CD4-positive, alpha-beta T cell (primary cell): ENCODE results near the gene CEP295NL. TPM values are rescaled to one million over a fixed set of nuclear protein-coding genes. Genes with fewer than 3 reads are reported as not detected.
"Not testable (repeated sequence)": the region's sequence is repeated elsewhere in the genome, so short reads cannot be mapped to it uniquely, and the experiment has no call there.

ENCODE experiments used
- ATAC-seq: fragments of 200-7000 bp; cut with Tn5 transposase; one replicate; pipeline ENCODE4 v1.10.0; 2022; ENCODE audit warnings: mild to moderate bottlenecking; ENCODE audit not compliant: poor library complexity
- CTCF ChIA-PET: fragments of 350-600 bp; sonication (Branson Sonifier 250); formaldehyde crosslinking; loops from one replicate; lab custom pipeline; 2021; ENCODE audit warnings: antibody characterized with exemption, inconsistent platforms; lab: Charles Lee
- POLR2A ChIA-PET: fragments of 350-600 bp; sonication (Branson Sonifier 250); formaldehyde crosslinking; loops from one replicate; lab custom pipeline; 2021; ENCODE audit warnings: antibody characterized with exemption, inconsistent platforms; lab: Charles Lee
- DNase-seq, 14 experiments: peaks; one replicate each; pipeline ENCODE4 v3.0.0-alpha.2; 2013 to 2020; ENCODE audit warnings: mixed read lengths in 2 of 14
- H3K27ac ChIP-seq, 2 donors: one replicate each; pipeline versions ENCODE4 v1.5.1 to v1.7.0; 2013; ENCODE audit warnings: low read length in 2 of 2, low read depth in 1 of 2, mild to moderate bottlenecking in 1 of 2
- H3K27me3 ChIP-seq, 2 experiments: 1 replicate in 1 of 2; 2 replicates in 1 of 2; pipeline versions ENCODE4 v1.6.1 to v1.7.0; 2013; ENCODE audit warnings: low read length in 2 of 2, control low read depth in 1 of 2, mild to moderate bottlenecking in 1 of 2, moderate library complexity in 1 of 2; ENCODE audit not compliant: insufficient read depth in 2 of 2, control insufficient read depth in 1 of 2
- H3K36me3 ChIP-seq: one replicate; pipeline ENCODE4 v1.6.1; 2013; ENCODE audit warnings: low read length, control low read depth; ENCODE audit not compliant: insufficient read depth
- H3K4me1 ChIP-seq: one replicate; pipeline ENCODE4 v1.6.1; 2013; ENCODE audit warnings: low read length, control low read depth; ENCODE audit not compliant: insufficient read depth
- H3K4me3 ChIP-seq: one replicate; pipeline ENCODE4 v1.5.1; 2013; ENCODE audit warnings: mild to moderate bottlenecking, low read length, moderate library complexity
- H3K9me3 ChIP-seq, 2 experiments: 1 replicate in 1 of 2; 2 replicates in 1 of 2; pipeline versions ENCODE4 v1.6.1 to v1.7.0; 2013; ENCODE audit warnings: low read length in 2 of 2, mild to moderate bottlenecking in 2 of 2, control low read depth in 1 of 2, moderate library complexity in 1 of 2; ENCODE audit not compliant: control insufficient read depth in 1 of 2, insufficient read depth in 1 of 2
- H3K27ac Mint-ChIP-seq: one replicate; pipeline ENCODE4 v1.8.0; 2020; ENCODE audit warnings: mixed read lengths
- H3K27me3 Mint-ChIP-seq: one replicate; pipeline ENCODE4 v1.8.0; 2021; ENCODE audit warnings: mixed read lengths
- H3K36me3 Mint-ChIP-seq: one replicate; pipeline ENCODE4 v1.8.0; 2021; ENCODE audit warnings: low read depth, mixed read lengths
- H3K4me1 Mint-ChIP-seq: one replicate; pipeline ENCODE4 v1.8.0; 2021; ENCODE audit warnings: low read depth, mixed read lengths
- H3K4me3 Mint-ChIP-seq: one replicate; pipeline ENCODE4 v1.8.0; 2020; ENCODE audit warnings: mild to moderate bottlenecking, mixed read lengths
- H3K9me3 Mint-ChIP-seq: one replicate; pipeline ENCODE4 v1.8.0; 2020; ENCODE audit warnings: mixed read lengths
- intact Hi-C, 2 experiments: fragments of 100-400 bp; cut with DNase I in 1 of 2; cut with micrococcal nuclease in 1 of 2; formaldehyde crosslinking; loops; one replicate each; pipeline versions ENCODE4 v1.15.1 to v1.9.0; 2023 to 2025; cut with DNase I, micrococcal nuclease
- total RNA-seq, 174 experiments: library from RNA in 2 of 174; stranded (reverse) in 2 of 174; gene quantifications; one replicate each; pipeline ENCODE4 v1.2.3 and lab custom pipeline; 2021 to 2026
- TF ChIP-seq, protein P1 (sequence below): fragments of 200-600 bp; IDR thresholded peaks from one replicate; pipeline ENCODE4 v1.8.0; 2022; ENCODE audit warnings: antibody characterized with exemption, mild to moderate bottlenecking

CEP295NL gene
- total RNA-seq, 2 experiments from 2014 or later, result 2.6 to 2.7 TPM

DNA sequence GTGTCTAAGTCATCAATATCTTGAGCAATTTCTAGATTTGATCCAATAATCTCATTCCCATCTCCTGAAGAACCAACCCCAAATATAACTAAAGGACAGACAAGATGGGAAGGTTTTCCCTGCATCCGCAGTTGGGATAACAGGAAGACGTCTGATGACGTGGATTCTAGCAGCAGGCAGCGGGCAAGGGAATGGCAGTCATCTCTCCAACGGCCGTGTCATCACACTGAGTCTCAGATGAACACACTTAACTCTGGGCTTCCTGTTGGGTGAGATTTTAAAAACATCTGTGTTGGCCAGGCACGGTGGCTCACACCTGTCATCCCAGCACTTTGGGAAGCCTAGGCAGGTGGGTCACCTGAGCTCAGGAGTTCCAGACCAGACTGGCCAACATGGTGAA, 43.1 kb upstream of the CEP295NL start:
- Histone ChIP-seq H3K27ac (no peak overlapping the region), H3K9me3 (peaks cover 3 to 17% of the 10 kb centered on the region in 2 experiments), H3K36me3 (no peaks in the 10 kb centered on the region), H3K27me3 (no peaks in the 10 kb centered on the region), H3K4me3 (no peak overlapping the region), H3K4me1 (no peaks in the 10 kb centered on the region)
- Mint-ChIP-seq H3K4me1 (no peaks in the 10 kb centered on the region), H3K4me3 (no peak overlapping the region), H3K27me3 (peaks cover 8% of the 10 kb centered on the region), H3K36me3 (no peaks in the 10 kb centered on the region), H3K27ac (no peak overlapping the region), H3K9me3 (peaks cover 6% of the 10 kb centered on the region)
- TF ChIP-seq, protein P1, sequence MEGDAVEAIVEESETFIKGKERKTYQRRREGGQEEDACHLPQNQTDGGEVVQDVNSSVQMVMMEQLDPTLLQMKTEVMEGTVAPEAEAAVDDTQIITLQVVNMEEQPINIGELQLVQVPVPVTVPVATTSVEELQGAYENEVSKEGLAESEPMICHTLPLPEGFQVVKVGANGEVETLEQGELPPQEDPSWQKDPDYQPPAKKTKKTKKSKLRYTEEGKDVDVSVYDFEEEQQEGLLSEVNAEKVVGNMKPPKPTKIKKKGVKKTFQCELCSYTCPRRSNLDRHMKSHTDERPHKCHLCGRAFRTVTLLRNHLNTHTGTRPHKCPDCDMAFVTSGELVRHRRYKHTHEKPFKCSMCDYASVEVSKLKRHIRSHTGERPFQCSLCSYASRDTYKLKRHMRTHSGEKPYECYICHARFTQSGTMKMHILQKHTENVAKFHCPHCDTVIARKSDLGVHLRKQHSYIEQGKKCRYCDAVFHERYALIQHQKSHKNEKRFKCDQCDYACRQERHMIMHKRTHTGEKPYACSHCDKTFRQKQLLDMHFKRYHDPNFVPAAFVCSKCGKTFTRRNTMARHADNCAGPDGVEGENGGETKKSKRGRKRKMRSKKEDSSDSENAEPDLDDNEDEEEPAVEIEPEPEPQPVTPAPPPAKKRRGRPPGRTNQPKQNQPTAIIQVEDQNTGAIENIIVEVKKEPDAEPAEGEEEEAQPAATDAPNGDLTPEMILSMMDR, result no peak
- ChIA-PET CTCF (no interaction called here), POLR2A (no interaction called here)
- ATAC-seq (no peak), DNase-seq (no peak)
- intact Hi-C loops, result no loop called here

DNA sequence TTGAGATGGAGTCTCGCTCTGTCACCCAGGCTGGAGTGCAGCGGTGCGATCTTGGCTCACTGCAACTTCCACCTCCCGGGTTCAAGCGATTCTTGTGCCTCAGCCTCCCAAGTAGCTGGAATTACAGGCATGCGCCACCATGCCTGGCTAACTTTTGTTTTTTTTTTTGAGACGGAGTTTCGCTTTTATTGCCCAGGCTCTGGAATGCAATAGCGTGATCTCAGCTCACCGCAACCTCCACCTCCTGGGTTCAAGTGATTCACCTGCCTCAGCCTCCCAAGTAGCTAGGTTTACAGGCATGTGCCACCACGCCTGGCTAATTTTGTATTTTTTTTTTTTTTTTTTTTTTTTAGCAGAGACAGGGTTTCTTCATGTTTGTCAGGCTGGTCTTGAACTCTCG, 42.5 kb upstream of the CEP295NL start:
- ATAC-seq, H3K4me3 Mint-ChIP-seq, H3K36me3 ChIP-seq, H3K9me3 Mint-ChIP-seq, H3K27ac ChIP-seq, POLR2A ChIA-PET, H3K4me1 ChIP-seq, H3K4me1 Mint-ChIP-seq, DNase-seq, H3K36me3 Mint-ChIP-seq, CTCF ChIA-PET, H3K27me3 Mint-ChIP-seq, H3K27ac Mint-ChIP-seq, H3K4me3 ChIP-seq, intact Hi-C loops, H3K27me3 ChIP-seq: not testable (repeated sequence)
- peaks cover 0 to 11% of the 10 kb centered on the region in 2 experiments for H3K9me3 ChIP-seq

DNA sequence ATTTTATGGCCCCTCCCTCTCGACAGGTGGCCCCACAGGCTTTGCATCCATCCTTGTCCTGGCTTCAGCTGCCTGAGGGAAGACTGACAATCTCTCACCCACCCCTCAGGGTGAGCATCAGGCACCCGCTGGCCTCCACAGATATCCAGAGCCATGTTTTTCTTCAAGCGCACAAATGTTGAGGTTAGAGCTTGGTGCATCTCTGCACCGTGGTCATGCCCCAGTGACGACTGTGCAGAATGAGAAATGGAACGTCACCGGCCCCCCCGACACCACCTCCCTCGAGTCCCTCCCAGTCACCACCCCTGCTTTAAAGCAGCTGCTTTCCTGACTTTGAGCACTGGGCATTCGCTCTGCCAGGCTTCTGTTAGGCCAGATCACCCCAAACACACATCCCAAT, 42.0 kb upstream of the CEP295NL start:
- ChIA-PET POLR2A (no interaction called here), CTCF (no interaction called here)
- intact Hi-C loops, result no loop called here
- TF ChIP-seq, protein P1, result no peak
- Mint-ChIP-seq H3K4me1 (no peaks in the 10 kb centered on the region), H3K36me3 (no peaks in the 10 kb centered on the region), H3K9me3 (peaks cover 1% of the 10 kb centered on the region), H3K4me3 (no peak overlapping the region), H3K27me3 (peaks cover 8% of the 10 kb centered on the region), H3K27ac (no peak overlapping the region)
- Histone ChIP-seq H3K27ac (no peak overlapping the region), H3K9me3 (peaks cover 0 to 10% of the 10 kb centered on the region in 2 experiments), H3K36me3 (no peaks in the 10 kb centered on the region), H3K27me3 (no peaks in the 10 kb centered on the region), H3K4me1 (no peaks in the 10 kb centered on the region), H3K4me3 (no peak overlapping the region)
- ATAC-seq, result no peak
- DNase-seq, result no peak

DNA sequence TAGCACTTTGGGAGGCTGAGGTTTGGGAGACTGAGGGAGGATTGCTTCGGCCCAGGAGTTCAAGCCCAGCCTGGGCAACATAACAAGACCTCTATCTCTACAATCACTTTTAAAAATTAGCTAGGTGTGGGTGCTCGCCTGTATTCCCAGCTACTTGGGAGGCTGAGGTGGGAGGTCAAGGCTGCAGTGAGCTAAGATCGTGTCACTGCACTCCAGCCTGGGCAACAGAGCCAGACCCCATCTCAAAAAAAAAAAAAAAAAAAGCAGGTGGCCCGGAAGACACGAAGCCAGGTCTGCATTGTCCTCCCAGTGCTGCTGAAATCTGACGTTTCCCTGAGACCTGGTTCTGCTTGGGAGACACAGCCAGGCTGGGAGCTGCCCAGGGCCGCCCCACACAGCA, 41.0 kb upstream of the CEP295NL start:
- TF ChIP-seq, protein P1, result no peak
- no peak for DNase-seq
- Mint-ChIP-seq H3K4me3 (no peak overlapping the region), H3K27me3 (peaks cover 8% of the 10 kb centered on the region), H3K4me1 (no peaks in the 10 kb centered on the region), H3K27ac (no peak overlapping the region), H3K9me3 (no peaks in the 10 kb centered on the region), H3K36me3 (no peaks in the 10 kb centered on the region)
- H3K9me3 ChIP-seq, result peaks cover 0 to 4% of the 10 kb centered on the region in 2 experiments
- H3K27ac ChIP-seq, result no peak overlapping the region
- H3K4me3 ChIP-seq, result no peak overlapping the region
- H3K27me3 ChIP-seq, result no peaks in the 10 kb centered on the region
- ChIA-PET CTCF (no interaction called here), POLR2A (no interaction called here)
- H3K4me1 ChIP-seq, result no peaks in the 10 kb centered on the region
- no peaks in the 10 kb centered on the region for H3K36me3 ChIP-seq
- ATAC-seq, result no peak
- intact Hi-C loops, result no loop called here
